GM21717 (cell line): ENCODE measurements around the gene UBE2J2.

Experiments
- ATAC-seq: cut with Tn5 transposase; IDR thresholded peaks from one replicate; pipeline ENCODE4 v1.9.1; 2021; ENCODE audit warnings: mild to moderate bottlenecking, moderate library complexity; ENCODE audit not compliant: unreplicated experiment

UBE2J2 gene

GRCh38 chr1:1309251-1310108 is 35.8 kb upstream of the UBE2J2 start:
- no peak for ATAC-seq

GRCh38 chr1:1308756-1309250 is 35.1 kb upstream of the UBE2J2 start:
- peak; percentile 4 for ATAC-seq

- peak; percentile 38 for ATAC-seq
These were observed 34.5 kb upstream of the UBE2J2 start, which contains the start of the genes ACAP3 and PUSL1 for GRCh38 chr1:1307923-1308755. Gene ACAP3, minus strand, starts transcription at chr1:1307930. Its CDS starts 115 bp downstream, at chr1:1307815. Gene PUSL1, plus strand, starts transcription at chr1:1308597. Its CDS starts 47 bp downstream, at chr1:1308644.

GRCh38 chr1:1307261-1307922 is 33.7 kb upstream of the UBE2J2 start:
- ATAC-seq, result peak; percentile 3

GRCh38 chr1:1306661-1307260 is 33.1 kb upstream of the UBE2J2 start:
- ATAC-seq, result no peak

GRCh38 chr1:1306070-1306660 is 32.5 kb upstream of the UBE2J2 start:
- no peak for ATAC-seq

- ATAC-seq, result no peak
These were observed 31.8 kb upstream of the UBE2J2 start for GRCh38 chr1:1305300-1306069.

GRCh38 chr1:1304331-1305299 is 31.0 kb upstream of the UBE2J2 start:
- ATAC-seq, result no peak

GRCh38 chr1:1303736-1304135 is 30.1 kb upstream of the UBE2J2 start:
- no peak for ATAC-seq

GRCh38 chr1:1302951-1303509 is 29.4 kb upstream of the UBE2J2 start:
- no peak for ATAC-seq

GRCh38 chr1:1302006-1302430 is 28.4 kb upstream of the UBE2J2 start:
- ATAC-seq, result no peak

- ATAC-seq, result no peak
These were observed 26.7 kb upstream of the UBE2J2 start for GRCh38 chr1:1300352-1300739.

- ATAC-seq, result no peak
These were observed 26.2 kb upstream of the UBE2J2 start for GRCh38 chr1:1299686-1300351.

- no peak for ATAC-seq
These were observed 25.4 kb upstream of the UBE2J2 start for GRCh38 chr1:1298861-1299685.

GRCh38 chr1:1297802-1298424 is 24.3 kb upstream of the UBE2J2 start:
- no peak for ATAC-seq
